GM12874 (cell line): ENCODE measurements around the gene PAF1.

Experiments used
- CTCF ChIP-seq: IDR thresholded peaks from 2 replicates; pipeline ENCODE4 v1.5.1; 2011; ENCODE audit warnings: low read depth, mild to moderate bottlenecking, control low read depth, low read length, moderate library complexity; ENCODE audit not compliant: insufficient read depth

The PAF1 gene

GRCh38 chr19:39423258-39424086, 32.6 kb upstream of the PAF1 start:
- TF ChIP-seq CTCF, result no peak

- TF ChIP-seq CTCF, result no peak
Observed at GRCh38 chr19:39422020-39422419, 31.1 kb upstream of the PAF1 start.

- no peak for TF ChIP-seq CTCF
Observed at GRCh38 chr19:39420769-39421168, 29.9 kb upstream of the PAF1 start.

DNA sequence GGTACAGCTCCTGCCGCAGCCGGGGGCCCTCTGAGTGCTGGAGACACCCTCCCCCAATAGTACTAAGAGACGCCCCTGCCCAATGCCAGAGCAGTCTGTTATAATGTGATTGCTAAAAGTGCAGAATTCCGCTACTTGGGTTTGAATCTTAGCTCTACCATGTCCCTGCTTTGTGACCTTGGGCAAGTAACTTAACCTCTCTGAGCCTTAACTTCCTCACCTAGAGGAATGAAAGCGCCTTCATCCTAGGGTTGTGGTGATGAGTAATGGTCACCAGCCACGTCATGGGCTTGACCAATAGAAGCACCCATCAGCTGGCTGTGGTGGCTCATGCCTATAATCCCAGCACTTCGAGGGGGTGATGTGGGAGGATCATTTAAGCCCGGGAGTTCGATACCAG, 28.1 kb upstream of the PAF1 start:
- no peak for TF ChIP-seq CTCF

DNA sequence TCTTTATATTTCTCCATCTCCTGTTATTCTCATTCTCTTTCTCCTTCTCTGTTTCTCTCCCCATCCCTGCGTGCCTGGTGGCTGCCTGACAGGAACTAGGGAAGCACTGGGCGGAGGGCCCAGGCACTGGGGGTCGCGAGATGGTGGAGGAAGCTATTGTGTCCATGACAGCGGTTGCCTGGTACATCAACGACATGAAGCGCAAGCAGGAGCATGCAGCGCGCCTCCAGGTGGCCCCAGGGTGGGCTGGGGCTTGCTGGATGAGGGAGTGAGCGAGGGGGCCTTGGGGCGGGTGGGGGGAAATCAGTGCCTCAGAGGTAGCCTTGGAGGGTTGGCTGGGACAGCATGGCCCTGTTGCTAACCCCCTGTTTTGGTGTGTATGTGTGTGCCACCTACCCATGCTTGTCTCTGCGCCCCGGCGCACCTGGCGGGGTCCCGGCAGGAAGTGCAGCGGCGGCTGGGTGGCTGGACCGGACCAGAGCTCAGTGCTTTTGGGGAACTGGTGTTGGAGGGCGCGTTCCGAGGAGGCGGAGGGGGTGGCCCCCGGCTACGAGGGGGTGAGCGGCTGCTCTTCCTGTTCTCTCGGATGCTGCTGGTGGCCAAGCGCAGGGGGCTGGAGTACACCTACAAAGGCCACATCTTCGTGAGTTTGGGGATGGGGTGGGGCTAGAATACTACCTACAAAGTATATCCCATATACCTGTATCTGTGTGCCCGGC, 26.7 kb upstream of the PAF1 start:
- TF ChIP-seq CTCF, result no peak

GRCh38 chr19:39416152-39417120, 25.5 kb upstream of the PAF1 start:
- no peak for TF ChIP-seq CTCF
